ENCODE results near the gene PINLYP.
"Not testable (repeated sequence)": the region's sequence is repeated elsewhere in the genome, so short reads cannot be mapped to it uniquely, and the experiment has no call there.

The PINLYP gene

DNA sequence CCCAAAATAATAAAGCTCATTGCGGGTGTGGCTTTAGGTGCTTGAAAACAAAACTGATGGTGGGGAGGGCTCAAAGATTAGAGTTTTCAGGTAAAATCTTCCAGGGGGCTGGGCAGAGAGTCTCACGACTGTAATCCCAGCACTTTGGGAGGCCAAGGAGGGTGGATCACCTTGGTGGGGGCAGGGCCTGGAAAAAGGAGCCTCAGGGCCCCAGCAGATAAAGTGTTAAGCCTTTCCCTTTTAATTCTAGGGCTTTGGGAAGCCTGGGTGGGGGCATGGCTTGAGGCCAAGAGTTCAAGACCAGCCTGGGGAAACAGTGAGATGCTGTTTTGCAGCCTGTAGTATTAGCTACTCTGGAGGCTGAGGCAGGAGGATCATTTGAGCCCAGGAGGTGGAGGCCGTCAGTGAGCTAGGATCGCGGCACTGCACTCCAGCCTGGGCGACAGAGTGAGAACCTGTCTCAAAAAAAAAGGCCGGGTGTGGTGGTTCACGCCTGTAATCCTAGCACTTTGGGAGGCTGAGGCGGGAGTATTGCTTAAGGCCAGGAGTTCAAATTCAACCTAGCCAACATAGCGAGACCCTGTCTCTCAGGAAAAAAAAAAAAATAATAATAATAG lies 18.6 kb downstream of the PINLYP start:
- no peak for TF ChIP-seq JUND (IDR thresholded peaks at IDR 0.05; ENCODE audit: low read depth)
- in situ Hi-C loops (cut with HindIII; ENCODE audit: low pct_unique_long_range_greater_than_20kb, low sequenced_read_pairs) = no loop called here
- DNase-seq (ENCODE audit: low read depth in 1 of 2, low spot score in 1 of 2) = no peak

DNA sequence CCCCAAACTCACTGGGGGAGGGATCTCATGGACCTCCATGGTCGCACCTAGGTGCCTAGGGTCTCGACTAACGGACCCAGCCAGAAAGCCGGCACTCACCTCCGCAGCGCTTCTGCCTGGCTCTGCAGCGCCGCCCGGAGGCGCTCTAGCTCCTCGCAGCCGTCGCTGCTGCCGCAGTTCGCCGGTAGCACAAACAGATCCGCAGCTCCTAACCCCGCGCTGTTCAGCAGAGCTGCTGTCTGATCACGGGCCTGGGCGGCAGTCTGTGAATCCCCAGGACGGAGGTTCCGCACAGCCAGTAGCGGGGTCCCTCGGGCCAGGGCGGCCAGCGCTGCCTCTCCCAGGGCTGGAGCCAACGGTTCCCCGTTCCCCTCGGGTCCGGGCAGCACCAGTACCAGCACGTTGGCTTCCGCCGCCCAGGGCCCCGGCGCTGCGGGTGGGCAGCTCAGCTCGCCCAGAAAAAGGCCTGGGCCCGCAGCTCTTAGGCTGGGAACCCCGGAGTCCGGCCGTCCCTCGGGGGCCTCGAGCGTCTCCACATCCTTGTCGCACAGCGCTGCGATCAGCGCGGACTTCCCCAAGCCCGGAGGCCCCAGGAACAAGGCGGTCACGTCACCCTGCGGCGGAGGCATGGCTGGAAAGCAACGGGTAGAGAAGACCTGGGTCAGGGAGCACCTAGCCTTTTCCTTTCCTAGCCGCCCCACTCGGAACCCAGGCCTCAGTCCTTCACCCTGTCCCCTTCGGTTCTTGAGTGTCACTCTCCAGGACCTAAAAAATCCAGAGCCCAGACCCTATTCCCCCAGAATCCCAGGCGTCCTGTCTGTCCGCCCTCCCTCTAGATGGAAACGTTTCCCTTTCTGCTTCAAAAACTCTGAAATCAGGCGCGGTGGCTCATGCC lies 19.4 kb downstream of the PINLYP start:
- in situ Hi-C loops (cut with HindIII; ENCODE audit: low pct_unique_long_range_greater_than_20kb, low sequenced_read_pairs) = no loop called here
- TF ChIP-seq JUND (IDR thresholded peaks at IDR 0.05; ENCODE audit: low read depth) = no peak

DNA sequence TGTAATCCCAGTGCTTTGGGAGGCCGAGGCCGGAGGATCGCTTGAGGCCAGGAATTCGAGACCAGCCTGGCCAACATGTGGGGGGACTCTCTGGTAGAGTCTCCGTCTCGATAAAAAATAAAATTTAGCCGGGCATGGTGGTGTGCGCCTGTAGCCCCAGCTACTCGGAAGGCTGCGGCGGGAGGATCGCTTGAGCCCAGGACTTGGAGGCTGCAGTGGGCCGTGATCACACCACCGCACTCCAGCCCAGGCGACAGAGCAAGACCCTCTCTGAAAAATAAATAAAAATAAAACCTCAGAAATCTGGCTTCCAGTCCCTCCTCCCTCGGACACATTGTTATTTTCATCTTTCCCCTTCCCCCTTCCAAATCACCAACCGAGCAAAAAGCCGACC lies 20.0 kb downstream of the PINLYP start:
- TF ChIP-seq JUND (IDR thresholded peaks at IDR 0.05; ENCODE audit: low read depth) = no peak
- no peak for DNase-seq (ENCODE audit: low read depth in 1 of 2, low spot score in 1 of 2)
- in situ Hi-C loops (cut with HindIII; ENCODE audit: low pct_unique_long_range_greater_than_20kb, low sequenced_read_pairs) = no loop called here

More for the DNA sequence above, 19.4 kb downstream of the PINLYP start:
- peak in 1 of 2 experiments; percentile 63 for DNase-seq (ENCODE audit: low read depth in 1 of 2, low spot score in 1 of 2)

DNA sequence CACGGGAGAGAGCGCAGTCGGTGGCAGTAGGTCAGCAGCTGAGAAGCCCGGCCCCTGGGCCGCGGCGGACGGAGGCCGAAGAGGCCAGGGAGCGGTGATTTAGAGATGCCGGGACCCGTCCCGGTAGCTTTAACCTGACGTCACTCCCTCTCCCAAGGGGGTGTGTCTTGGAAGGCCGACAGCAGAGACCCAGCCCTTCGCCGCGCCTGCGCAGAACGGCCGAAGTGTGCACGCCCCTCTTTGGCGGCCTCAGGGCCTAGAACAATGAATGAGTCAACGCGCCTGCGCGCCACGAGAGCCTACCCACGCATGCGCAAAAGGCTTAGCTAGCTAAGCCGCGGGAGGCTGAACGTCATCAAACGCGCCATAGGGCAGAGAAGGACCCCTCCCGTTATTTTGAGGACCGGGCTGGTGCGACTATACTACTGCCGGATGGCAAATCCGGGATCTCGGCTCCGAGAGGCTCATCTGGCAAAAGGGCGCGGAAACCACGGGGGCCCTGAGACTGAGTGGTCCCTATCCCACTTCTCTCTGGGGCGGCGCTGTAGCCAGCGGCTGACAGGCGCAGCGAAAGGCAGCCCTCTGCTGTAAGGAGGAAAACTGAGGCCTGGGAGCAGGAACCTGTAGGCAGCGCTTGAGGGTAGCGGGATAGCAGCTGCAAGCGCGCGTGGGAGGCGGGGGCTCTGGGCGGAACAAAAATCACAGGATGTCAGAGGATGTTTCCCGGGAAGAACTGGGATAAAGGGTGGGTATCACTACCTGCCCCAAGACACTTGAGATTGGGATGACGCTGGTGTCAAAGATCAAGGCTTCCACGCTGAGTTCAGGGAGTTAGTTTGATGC lies 20.6 kb downstream of the PINLYP start, which contains the start of the genes IRGQ and ZNF576:
IRGQ (minus strand) TSS at position 136 of the 843 bp plus-strand sequence. CDS start 796 bp downstream, outside the sequence.
ZNF576 (plus strand) TSS at position 597 of the 843 bp plus-strand sequence. CDS start 514 bp downstream, outside the sequence.
- peak; percentile 87 to 98 for DNase-seq (ENCODE audit: low read depth in 1 of 2, low spot score in 1 of 2)
- in situ Hi-C loops (cut with HindIII; ENCODE audit: low pct_unique_long_range_greater_than_20kb, low sequenced_read_pairs) = no loop called here
- TF ChIP-seq JUND (IDR thresholded peaks at IDR 0.05; ENCODE audit: low read depth) = no peak

DNA sequence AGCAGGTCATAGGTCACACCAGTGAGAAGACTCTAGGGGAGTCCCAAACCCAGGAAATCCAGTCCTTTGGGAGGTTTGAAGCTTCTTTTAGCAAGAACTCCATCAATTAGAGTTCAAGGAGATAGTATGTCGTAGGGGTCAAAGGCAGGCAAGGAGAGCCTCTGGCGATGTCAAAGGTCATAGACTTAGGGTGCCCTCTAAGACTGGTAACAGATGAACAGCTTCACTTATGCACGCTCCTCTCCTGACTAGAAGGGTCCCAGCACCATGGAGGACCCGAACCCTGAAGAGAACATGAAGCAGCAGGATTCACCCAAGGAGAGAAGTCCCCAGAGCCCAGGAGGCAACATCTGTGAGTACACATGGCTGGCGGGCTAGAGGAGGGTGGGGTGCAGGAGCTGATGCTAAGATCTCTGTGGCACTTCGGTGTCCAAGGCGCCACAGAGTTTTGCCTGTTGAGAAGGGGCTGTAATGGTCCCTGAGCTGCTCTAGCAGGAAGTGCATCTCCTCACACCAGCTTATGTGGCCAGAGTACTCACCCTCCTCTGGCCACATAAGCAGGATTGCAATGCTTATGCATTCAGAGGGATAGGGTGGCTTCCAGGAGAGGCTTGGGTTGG lies 21.4 kb downstream of the PINLYP start:
- no peak for TF ChIP-seq JUND (IDR thresholded peaks at IDR 0.05; ENCODE audit: low read depth)
- in situ Hi-C loops (cut with HindIII; ENCODE audit: low pct_unique_long_range_greater_than_20kb, low sequenced_read_pairs) = no loop called here
- DNase-seq (ENCODE audit: low read depth in 1 of 2, low spot score in 1 of 2) = no peak

DNA sequence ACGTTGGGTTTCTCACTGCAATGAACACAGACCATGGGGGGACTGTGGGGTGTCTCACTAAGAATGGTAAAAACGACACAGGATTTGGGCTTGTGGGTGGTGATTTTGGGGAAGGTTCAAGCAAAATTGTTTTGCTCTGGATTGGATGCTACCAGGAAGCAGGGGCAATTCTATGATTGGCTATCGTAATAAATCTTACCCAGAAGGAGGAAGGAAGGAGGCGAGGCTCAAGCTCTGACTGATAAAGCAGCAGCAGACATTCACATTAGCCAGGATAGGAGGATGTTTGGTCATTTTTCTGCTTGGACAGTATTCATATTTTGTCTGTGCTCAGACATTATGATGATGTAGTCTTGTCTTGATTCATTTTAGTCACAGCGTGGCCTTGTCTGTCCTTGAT lies 22.3 kb downstream of the PINLYP start:
- no peak for DNase-seq (ENCODE audit: low read depth in 1 of 2, low spot score in 1 of 2)
- TF ChIP-seq JUND (IDR thresholded peaks at IDR 0.05; ENCODE audit: low read depth) = no peak
- in situ Hi-C loops (cut with HindIII; ENCODE audit: low pct_unique_long_range_greater_than_20kb, low sequenced_read_pairs) = no loop called here

DNA sequence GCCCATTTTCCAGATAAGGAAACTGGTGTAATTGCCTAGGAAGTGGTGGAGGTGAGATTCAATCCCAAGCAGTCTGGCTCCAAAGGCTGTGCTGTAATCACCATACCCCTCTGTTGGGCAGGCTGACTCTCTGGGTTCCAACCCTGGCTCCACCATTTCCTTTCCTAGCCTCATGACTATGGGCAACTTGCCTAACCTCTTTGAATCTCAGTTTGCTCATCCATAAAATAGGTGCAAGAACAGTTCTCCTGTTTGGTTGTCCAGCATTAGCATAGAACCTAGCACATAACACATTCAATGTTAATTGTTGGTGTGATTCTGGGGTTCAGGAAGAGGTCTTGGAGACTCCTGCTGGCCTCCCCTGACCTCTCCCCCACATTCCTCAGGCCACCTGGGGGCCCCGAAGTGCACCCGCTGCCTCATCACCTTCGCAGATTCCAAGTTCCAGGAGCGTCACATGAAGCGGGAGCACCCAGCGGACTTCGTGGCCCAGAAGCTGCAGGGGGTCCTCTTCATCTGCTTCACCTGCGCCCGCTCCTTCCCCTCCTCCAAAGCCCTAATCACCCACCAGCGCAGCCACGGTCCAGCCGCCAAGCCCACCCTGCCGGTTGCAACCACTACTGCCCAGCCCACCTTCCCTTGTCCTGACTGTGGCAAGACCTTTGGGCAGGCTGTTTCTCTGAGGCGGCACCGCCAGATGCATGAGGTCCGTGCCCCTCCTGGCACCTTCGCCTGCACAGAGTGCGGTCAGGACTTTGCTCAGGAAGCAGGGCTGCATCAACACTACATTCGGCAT lies 23.0 kb downstream of the PINLYP start:
- in situ Hi-C loops (cut with HindIII; ENCODE audit: low pct_unique_long_range_greater_than_20kb, low sequenced_read_pairs) = no loop called here
- no peak for DNase-seq (ENCODE audit: low read depth in 1 of 2, low spot score in 1 of 2)
- TF ChIP-seq JUND (IDR thresholded peaks at IDR 0.05; ENCODE audit: low read depth) = no peak

DNA sequence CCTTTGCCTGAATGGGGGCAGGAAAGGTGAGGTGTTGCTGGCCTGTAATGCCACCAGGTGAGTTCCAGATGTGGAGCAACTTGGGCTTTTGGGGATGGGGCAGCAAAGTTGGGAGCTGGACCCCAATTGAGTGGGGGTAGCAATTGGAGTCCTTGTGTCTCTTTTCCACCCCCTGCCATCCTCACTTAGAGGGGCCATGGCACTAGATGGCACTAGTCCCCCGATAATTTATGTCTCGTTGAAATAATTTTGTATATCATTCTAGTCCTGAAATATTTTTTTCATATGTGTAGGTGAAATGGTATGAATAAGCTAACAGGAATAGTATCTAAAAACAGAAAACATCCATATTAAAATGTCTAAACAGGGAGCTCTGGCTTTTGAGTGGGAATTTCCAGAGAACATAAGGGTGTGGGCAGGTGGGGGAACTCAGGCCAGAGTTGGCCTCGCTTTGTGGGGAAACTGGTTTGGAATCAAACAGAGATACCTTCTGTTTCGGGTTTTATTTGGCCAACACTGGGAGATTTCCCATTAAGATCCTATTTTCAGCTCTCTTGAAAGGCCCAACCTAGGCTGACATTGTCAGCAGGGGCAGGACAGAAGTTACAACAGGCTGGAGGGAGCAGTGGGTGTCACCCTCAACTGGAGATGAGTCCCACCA lies 24.2 kb downstream of the PINLYP start:
- DNase-seq (ENCODE audit: low read depth in 1 of 2, low spot score in 1 of 2) = no peak
- TF ChIP-seq JUND (IDR thresholded peaks at IDR 0.05; ENCODE audit: low read depth) = no peak
- in situ Hi-C loops (cut with HindIII; ENCODE audit: low pct_unique_long_range_greater_than_20kb, low sequenced_read_pairs) = no loop called here

DNA sequence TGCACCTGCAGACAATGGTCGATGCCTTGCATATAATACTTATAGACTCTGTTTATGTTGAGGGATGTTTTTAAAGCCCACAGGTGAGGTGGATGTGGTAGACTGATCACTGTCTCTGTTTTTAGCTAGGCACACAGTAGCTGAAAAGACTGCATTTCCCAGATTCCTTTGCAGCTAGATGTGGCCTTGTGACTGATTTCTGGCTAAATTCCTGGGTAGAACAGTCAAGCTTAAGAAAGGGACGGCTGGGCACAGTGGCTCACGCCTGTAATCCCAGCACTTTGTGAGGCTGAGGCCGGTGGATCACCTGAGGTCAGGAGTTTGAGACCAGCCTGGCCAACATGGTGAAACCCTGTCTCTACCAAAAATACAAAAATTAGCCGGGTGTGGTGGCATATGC lies 24.7 kb downstream of the PINLYP start:
- in situ Hi-C loops (cut with HindIII; ENCODE audit: low pct_unique_long_range_greater_than_20kb, low sequenced_read_pairs); DNase-seq (ENCODE audit: low read depth in 1 of 2, low spot score in 1 of 2): not testable (repeated sequence)

DNA sequence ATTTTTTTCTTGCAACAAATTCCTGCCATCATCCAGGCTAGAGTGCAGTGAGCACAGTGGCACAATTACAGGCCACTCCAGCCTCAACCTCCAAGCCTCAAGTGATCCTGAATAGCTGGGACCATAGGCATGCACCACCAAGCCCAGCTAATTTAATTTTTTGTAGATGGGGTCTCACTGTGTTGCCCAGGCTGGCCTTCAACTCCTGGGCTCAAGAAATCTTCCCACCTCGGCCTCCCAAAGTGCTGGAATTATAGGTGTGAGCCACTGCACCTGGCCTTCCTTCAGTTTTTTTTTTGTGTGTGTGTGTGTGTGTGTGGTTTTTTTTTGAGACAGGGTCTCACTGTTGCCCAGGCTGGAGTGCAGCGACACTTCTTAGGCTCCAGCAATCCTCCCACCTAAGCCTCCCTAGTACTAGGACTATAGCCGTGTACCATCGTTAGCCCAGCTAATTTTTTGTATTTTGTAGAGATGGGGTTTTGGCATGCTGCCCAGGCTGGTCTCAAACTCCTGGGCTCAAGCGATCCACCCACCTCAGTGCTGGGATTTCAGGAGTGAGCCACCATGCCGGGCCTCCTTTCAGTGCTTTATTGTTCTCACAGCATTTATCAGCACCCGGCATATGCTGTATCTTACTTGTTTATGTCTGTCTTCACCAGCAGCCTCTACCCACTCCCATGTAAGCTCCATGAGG lies 30.4 kb downstream of the PINLYP start:
- in situ Hi-C loops (cut with HindIII; ENCODE audit: low pct_unique_long_range_greater_than_20kb, low sequenced_read_pairs) = no loop called here
- DNase-seq (ENCODE audit: low read depth in 1 of 2, low spot score in 1 of 2) = no peak
- no peak for TF ChIP-seq JUND (IDR thresholded peaks at IDR 0.05; ENCODE audit: low read depth)
